Mesenchymal stem cell (in vitro differentiated cells and primary cell): Measurements from ENCODE around the gene CNOT6.
A peak's percentile ranks its signal among the peaks of the same experiment; 100 is the strongest.

Source experiments
- DNase-seq: peaks from one replicate; pipeline ENCODE4 v3.0.0-alpha.2; 2013
- H2AFZ ChIP-seq: one replicate; pipeline ENCODE4 v1.6.1; 2013; ENCODE audit warnings: low read depth, mild to moderate bottlenecking, control low read depth, inconsistent platforms, low read length, moderate library complexity
- H2AK5ac ChIP-seq: 2 replicates; pipeline ENCODE4 v1.6.1; 2013; ENCODE audit warnings: low read length, moderate library complexity, mild to moderate bottlenecking, inconsistent platforms; ENCODE audit not compliant: severe bottlenecking
- H2BK120ac ChIP-seq: one replicate; pipeline ENCODE4 v1.6.1; 2013; ENCODE audit warnings: low read depth, mild to moderate bottlenecking, inconsistent platforms, low read length, moderate library complexity
- H2BK12ac ChIP-seq, 2 experiments: one replicate each; pipeline ENCODE4 v1.6.1; 2013; ENCODE audit warnings: inconsistent platforms in 2 of 2, low read length in 2 of 2, mild to moderate bottlenecking in 2 of 2, moderate library complexity in 2 of 2, control low read depth in 1 of 2
- H2BK15ac ChIP-seq: one replicate; pipeline ENCODE4 v1.6.1; 2013; ENCODE audit warnings: mild to moderate bottlenecking, low read depth, inconsistent platforms; ENCODE audit not compliant: poor library complexity, severe bottlenecking
- H2BK5ac ChIP-seq: 2 replicates; pipeline ENCODE4 v1.6.1; 2013; ENCODE audit warnings: low read depth, mild to moderate bottlenecking, low read length, control low read depth, inconsistent platforms; ENCODE audit not compliant: poor library complexity, severe bottlenecking
- H3K14ac ChIP-seq, 2 experiments: one replicate each; pipeline ENCODE4 v1.6.1; 2013; ENCODE audit warnings: inconsistent platforms in 2 of 2, low read length in 2 of 2, control low read depth in 1 of 2, mild to moderate bottlenecking in 1 of 2, moderate library complexity in 1 of 2
- H3K18ac ChIP-seq, 2 experiments: one replicate each; pipeline ENCODE4 v1.6.1; 2013; ENCODE audit warnings: inconsistent platforms in 2 of 2, low read length in 2 of 2, control low read depth in 1 of 2, low read depth in 1 of 2, mild to moderate bottlenecking in 1 of 2
- H3K23ac ChIP-seq, 2 experiments: one replicate each; pipeline ENCODE4 v1.6.1; 2013; ENCODE audit warnings: inconsistent platforms in 2 of 2, low read length in 2 of 2, mild to moderate bottlenecking in 2 of 2, moderate library complexity in 2 of 2, control low read depth in 1 of 2
- H3K27ac ChIP-seq: 2 replicates; pipeline ENCODE4 v1.5.1; 2013; ENCODE audit warnings: mild to moderate bottlenecking, moderate library complexity, low read length, control low read depth, inconsistent platforms; ENCODE audit not compliant: poor library complexity, severe bottlenecking
- H3K27me3 ChIP-seq, 2 experiments: 2 replicates each; pipeline versions ENCODE4 v1.6.1 to v1.7.0; 2013; ENCODE audit warnings: low read length in 2 of 2, mild to moderate bottlenecking in 2 of 2, moderate library complexity in 2 of 2, control low read depth in 1 of 2, inconsistent platforms in 1 of 2; ENCODE audit not compliant: control insufficient read depth in 1 of 2, insufficient read depth in 1 of 2
- H3K36me3 ChIP-seq, 2 experiments: 2 replicates each; pipeline versions ENCODE4 v1.6.1 to v1.7.0; 2013; ENCODE audit warnings: low read length in 2 of 2, control low read depth in 1 of 2, inconsistent platforms in 1 of 2, low read depth in 1 of 2, mild to moderate bottlenecking in 1 of 2; ENCODE audit not compliant: insufficient read depth in 2 of 2, control insufficient read depth in 1 of 2
- H3K4ac ChIP-seq, 2 experiments: one replicate each; pipeline ENCODE4 v1.6.1; 2013; ENCODE audit warnings: inconsistent platforms in 2 of 2, low read length in 2 of 2, mild to moderate bottlenecking in 2 of 2, moderate library complexity in 2 of 2, control low read depth in 1 of 2, low read depth in 1 of 2
- H3K4me1 ChIP-seq: 2 replicates; pipeline ENCODE4 v1.6.1; 2013; ENCODE audit warnings: low read depth, low read length, control low read depth; ENCODE audit not compliant: control insufficient read depth, insufficient read depth
- H3K4me2 ChIP-seq: 2 replicates; pipeline ENCODE4 v1.6.1; 2013; ENCODE audit warnings: low read length, mild to moderate bottlenecking, inconsistent platforms; ENCODE audit not compliant: poor library complexity, severe bottlenecking
- H3K4me3 ChIP-seq, 2 experiments: 2 replicates each; pipeline versions ENCODE4 v1.5.1 to v1.7.0; 2013; ENCODE audit warnings: low read length in 2 of 2, mild to moderate bottlenecking in 2 of 2, control low read depth in 1 of 2, low read depth in 1 of 2; ENCODE audit not compliant: insufficient read depth in 1 of 2
- H3K79me1 ChIP-seq: replicated peaks from 2 replicates; pipeline ENCODE4 v1.6.1; 2013; ENCODE audit warnings: mild to moderate bottlenecking, control low read depth, low read length, inconsistent platforms; ENCODE audit not compliant: poor library complexity, severe bottlenecking
- H3K9ac ChIP-seq: 2 replicates; pipeline ENCODE4 v1.7.0; 2013; ENCODE audit warnings: mild to moderate bottlenecking, low read length, moderate library complexity
- H3K9me3 ChIP-seq: 2 replicates; pipeline ENCODE4 v1.7.0; 2013; ENCODE audit warnings: mild to moderate bottlenecking, low read length; ENCODE audit not compliant: control insufficient read depth
- H4K8ac ChIP-seq: one replicate; pipeline ENCODE4 v1.6.1; 2013; ENCODE audit warnings: inconsistent platforms, mild to moderate bottlenecking, low read length, moderate library complexity
- H4K91ac ChIP-seq: one replicate; pipeline ENCODE4 v1.6.1; 2013; ENCODE audit warnings: mild to moderate bottlenecking, low read length, inconsistent platforms
- WGBS: methylation state at CpG from one replicate; pipeline ENCODE4 v1.1.7; 2013; ENCODE audit warnings: mixed read lengths; 5-methylcytosine and 5-hydroxymethylcytosine counted together

Gene CNOT6

DNA sequence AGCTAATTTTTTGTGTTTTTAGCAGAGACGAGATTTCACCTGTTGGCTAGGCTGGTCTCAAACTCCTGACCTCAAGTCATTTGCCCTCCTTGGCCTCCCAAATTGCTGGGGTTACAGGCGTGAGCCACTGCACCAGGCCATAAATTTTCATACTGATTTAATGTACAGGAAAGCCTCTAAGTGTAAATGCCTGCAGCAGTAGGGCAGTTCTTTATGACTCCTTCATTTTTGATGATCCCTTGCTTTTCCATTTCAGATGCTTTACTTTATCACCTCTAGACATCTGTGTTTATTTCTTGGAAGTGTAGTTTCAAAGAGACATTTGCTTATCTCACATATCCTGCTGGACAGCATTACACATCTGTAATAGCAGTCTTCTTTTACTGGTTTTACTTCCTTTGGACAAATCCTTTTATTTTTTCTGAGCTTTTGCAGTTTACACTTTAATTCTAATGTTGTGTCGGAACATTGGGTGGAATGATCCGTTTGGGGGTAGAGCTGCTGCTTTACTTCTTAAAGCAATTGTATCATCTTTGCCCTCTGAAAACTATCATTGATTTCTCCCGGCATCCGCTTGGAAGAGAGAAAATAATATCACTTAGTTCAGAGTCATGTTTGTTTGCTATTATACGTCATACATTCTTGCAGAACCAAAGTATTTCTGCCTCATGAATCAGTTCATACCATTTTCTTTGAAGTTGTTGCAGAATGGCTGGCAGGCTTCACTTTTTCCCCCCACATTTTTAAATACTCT is 61.2 kb downstream of the CNOT6 start:
- H3K79me1 ChIP-seq, result peaks cover 27% of the 10 kb centered on the region
- no peak overlapping the region for H3K4me3 ChIP-seq
- H2BK12ac ChIP-seq, result no peak overlapping the region
- H3K23ac ChIP-seq, result no peak overlapping the region
- no peak overlapping the region for H3K4me2 ChIP-seq
- H3K18ac ChIP-seq, result no peak overlapping the region
- no peak overlapping the region for H2AFZ ChIP-seq
- H2BK120ac ChIP-seq, result no peak overlapping the region
- WGBS, result 94% methylated on average over 5 of the region's 7 CpGs
- H3K27ac ChIP-seq, result no peak overlapping the region
- H2BK15ac ChIP-seq, result no peak overlapping the region
- DNase-seq, result peak; percentile 12
- peaks cover 18 to 51% of the 10 kb centered on the region in 2 experiments for H3K36me3 ChIP-seq
- no peak overlapping the region for H2BK5ac ChIP-seq
- H3K9ac ChIP-seq, result no peak overlapping the region
- H3K4me1 ChIP-seq, result no peaks in the 10 kb centered on the region
- no peak overlapping the region for H3K4ac ChIP-seq
- H4K91ac ChIP-seq, result no peak overlapping the region
- no peaks in the 10 kb centered on the region for H3K27me3 ChIP-seq
- H3K14ac ChIP-seq, result no peak overlapping the region
- no peak overlapping the region for H4K8ac ChIP-seq
- no peaks in the 10 kb centered on the region for H3K9me3 ChIP-seq
- no peak overlapping the region for H2AK5ac ChIP-seq

DNA sequence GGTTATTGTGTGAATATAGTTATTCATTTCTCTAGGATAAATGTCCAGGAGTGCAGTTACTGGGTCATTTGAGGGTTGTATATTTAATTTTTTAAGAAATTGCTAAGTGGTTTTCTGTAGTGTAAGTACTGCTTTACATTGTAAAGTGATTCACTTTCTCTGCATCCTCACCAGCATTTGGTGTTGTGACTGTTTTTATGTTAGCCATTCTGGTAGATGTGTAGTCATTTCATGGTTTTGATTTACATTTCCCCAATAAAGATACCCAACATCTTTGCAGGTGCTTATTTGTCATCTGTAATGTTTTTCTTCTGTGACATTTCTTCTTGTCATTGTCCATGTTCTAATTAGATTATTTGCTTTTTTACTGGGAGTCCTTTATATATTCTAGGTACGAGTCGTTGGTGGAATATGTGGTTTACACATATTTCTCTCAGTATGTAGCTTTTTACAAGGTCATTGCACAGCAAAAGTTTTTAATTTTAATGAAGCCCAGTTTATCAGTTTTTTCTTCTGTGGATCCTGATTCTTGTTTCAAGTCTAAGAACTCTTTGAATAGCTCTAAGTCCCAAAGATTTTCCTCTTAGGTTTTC is 63.1 kb downstream of the CNOT6 start:
- DNase-seq, result no peak

DNA sequence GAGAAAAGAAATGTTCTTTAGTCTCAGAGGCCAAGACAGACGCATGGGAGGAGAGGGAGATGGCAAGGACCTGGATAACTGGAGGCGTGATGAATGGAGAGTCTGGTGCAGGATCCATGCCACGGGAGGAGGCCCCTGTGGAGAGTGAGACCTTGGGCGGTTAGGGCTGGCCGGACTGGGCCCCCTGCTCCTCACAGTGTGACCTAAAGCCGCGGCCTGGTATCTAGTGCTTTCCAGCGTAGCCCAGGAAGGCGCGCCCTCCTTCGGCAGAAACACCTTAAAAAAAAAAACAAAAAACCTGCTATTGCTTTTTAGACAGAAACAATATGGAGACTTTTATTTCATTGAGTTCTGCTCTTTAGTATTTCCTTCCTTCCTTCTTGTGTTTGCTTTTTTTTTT is 64.1 kb downstream of the CNOT6 start:
- H2AFZ ChIP-seq, result no peak overlapping the region
- H3K4me2 ChIP-seq, result no peak overlapping the region
- no peak overlapping the region for H2BK15ac ChIP-seq
- H2AK5ac ChIP-seq, result no peak overlapping the region
- peaks cover 31% of the 10 kb centered on the region for H3K79me1 ChIP-seq
- no peak overlapping the region for H2BK5ac ChIP-seq
- 95% methylated on average over 7 of the region's 11 CpGs for WGBS
- no peak overlapping the region for H3K27ac ChIP-seq
- H2BK120ac ChIP-seq, result no peak overlapping the region
- H3K9ac ChIP-seq, result no peak overlapping the region
- no peak for DNase-seq
- H3K4me1 ChIP-seq, result no peaks in the 10 kb centered on the region
- H4K8ac ChIP-seq, result no peak overlapping the region
- no peak overlapping the region for H3K18ac ChIP-seq
- H3K23ac ChIP-seq, result peak overlapping the region in 1 of 2 experiments; percentile 14
- H3K9me3 ChIP-seq, result no peaks in the 10 kb centered on the region
- peaks cover 21 to 40% of the 10 kb centered on the region in 2 experiments for H3K36me3 ChIP-seq
- H3K4ac ChIP-seq, result no peak overlapping the region
- no peak overlapping the region for H2BK12ac ChIP-seq
- H3K4me3 ChIP-seq, result no peak overlapping the region
- no peak overlapping the region for H4K91ac ChIP-seq
- H3K27me3 ChIP-seq, result no peaks in the 10 kb centered on the region
- no peak overlapping the region for H3K14ac ChIP-seq

More for the DNA sequence above, 63.1 kb downstream of the CNOT6 start:
- peaks cover 28% of the 10 kb centered on the region for H3K79me1 ChIP-seq
- H4K8ac ChIP-seq, result no peak overlapping the region
- H3K27me3 ChIP-seq, result no peaks in the 10 kb centered on the region
- H3K18ac ChIP-seq, result no peak overlapping the region
- no CpG with 5 or more reads among the region's 2 CpGs for WGBS
- no peak overlapping the region for H2AFZ ChIP-seq
- no peak overlapping the region for H3K4me3 ChIP-seq
- H4K91ac ChIP-seq, result no peak overlapping the region
- H3K36me3 ChIP-seq, result peaks cover 21 to 43% of the 10 kb centered on the region in 2 experiments
- H3K4me1 ChIP-seq, result no peaks in the 10 kb centered on the region
- H2BK5ac ChIP-seq, result peak overlapping the region; percentile 73
- no peak overlapping the region for H3K14ac ChIP-seq
- H2AK5ac ChIP-seq, result no peak overlapping the region
- no peak overlapping the region for H3K4me2 ChIP-seq
- H2BK15ac ChIP-seq, result no peak overlapping the region
- H3K9me3 ChIP-seq, result no peaks in the 10 kb centered on the region
- H3K27ac ChIP-seq, result no peak overlapping the region
- no peak overlapping the region for H2BK12ac ChIP-seq
- H3K9ac ChIP-seq, result no peak overlapping the region
- no peak overlapping the region for H2BK120ac ChIP-seq
- H3K23ac ChIP-seq, result no peak overlapping the region
- no peak overlapping the region for H3K4ac ChIP-seq

DNA sequence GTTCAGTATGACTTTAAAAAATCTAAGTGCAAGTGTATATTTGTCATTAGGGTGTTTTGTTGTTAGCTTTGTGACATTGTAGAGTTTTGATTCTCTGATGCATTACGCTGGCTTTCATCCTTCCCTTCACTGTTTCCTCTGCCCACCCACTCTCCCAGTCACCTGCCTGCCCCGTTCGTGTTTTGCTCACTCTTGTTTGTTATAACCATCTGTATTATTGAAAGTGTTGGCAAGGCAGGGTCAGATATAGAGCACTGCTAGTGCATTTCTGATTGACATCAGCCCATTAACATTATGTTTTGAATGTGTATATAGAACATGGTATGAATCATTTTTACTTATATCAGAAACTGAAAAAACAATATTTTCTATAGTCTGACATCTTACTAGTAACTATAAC is 69.8 kb downstream of the CNOT6 start:
- Histone ChIP-seq H2AK5ac (no peak overlapping the region), H4K91ac (no peak overlapping the region), H3K9ac (no peak overlapping the region), H3K4me2 (no peak overlapping the region), H3K79me1 (peaks cover 29% of the 10 kb centered on the region), H3K18ac (no peak overlapping the region), H3K14ac (no peak overlapping the region), H2BK15ac (no peak overlapping the region), H4K8ac (no peak overlapping the region), H3K4me1 (no peaks in the 10 kb centered on the region), H3K4me3 (no peak overlapping the region), H2BK5ac (no peak overlapping the region), H3K27ac (no peak overlapping the region), H3K23ac (no peak overlapping the region), H2AFZ (no peak overlapping the region), H2BK12ac (no peak overlapping the region), H3K27me3 (no peaks in the 10 kb centered on the region), H3K36me3 (peaks cover 6 to 58% of the 10 kb centered on the region in 2 experiments), H3K4ac (no peak overlapping the region), H3K9me3 (no peaks in the 10 kb centered on the region), H2BK120ac (no peak overlapping the region)
- 100% methylated on average over 1 of the region's 3 CpGs for WGBS
- no peak for DNase-seq
